Measurements from ENCODE around the gene INSYN1.

INSYN1 gene

GRCh38 chr15:73777741-73778140, 24.6 kb upstream of the INSYN1 start:
- no peak for DNase-seq (ENCODE audit: insufficient read length, low spot score)
- no peak for FAIRE-seq

- DNase-seq (ENCODE audit: insufficient read length, low spot score) (no peak), FAIRE-seq (no peak)
Measured at GRCh38 chr15:73773428-73773827, 20.3 kb upstream of the INSYN1 start.

GRCh38 chr15:73771385-73772045, 18.4 kb upstream of the INSYN1 start:
- no peak for DNase-seq (ENCODE audit: insufficient read length, low spot score)
- no peak for FAIRE-seq

GRCh38 chr15:73770050-73770449, 16.9 kb upstream of the INSYN1 start:
- DNase-seq (ENCODE audit: insufficient read length, low spot score) (no peak), FAIRE-seq (no peak)

- DNase-seq (ENCODE audit: insufficient read length, low spot score) (no peak), FAIRE-seq (no peak)
Measured at GRCh38 chr15:73767806-73768501, 14.8 kb upstream of the INSYN1 start.

- FAIRE-seq (peak; percentile 86), DNase-seq (ENCODE audit: insufficient read length, low spot score) (no peak)
Measured at GRCh38 chr15:73766598-73766997, 13.4 kb upstream of the INSYN1 start.

GRCh38 chr15:73765778-73766177, 12.6 kb upstream of the INSYN1 start:
- DNase-seq (ENCODE audit: insufficient read length, low spot score) (no peak), FAIRE-seq (no peak)

GRCh38 chr15:73763931-73764330, 10.8 kb upstream of the INSYN1 start:
- DNase-seq (ENCODE audit: insufficient read length, low spot score) = no peak
- no peak for FAIRE-seq

GRCh38 chr15:73760330-73761329, 7.5 kb upstream of the INSYN1 start:
- no peak for DNase-seq (ENCODE audit: insufficient read length, low spot score)
- no peak for FAIRE-seq

- no peak for DNase-seq (ENCODE audit: insufficient read length, low spot score)
- no peak for FAIRE-seq
Measured at GRCh38 chr15:73758461-73758860, 5.3 kb upstream of the INSYN1 start.

GRCh38 chr15:73757571-73757970, 4.4 kb upstream of the INSYN1 start:
- DNase-seq (ENCODE audit: insufficient read length, low spot score) (no peak), FAIRE-seq (no peak)

GRCh38 chr15:73756947-73757513, 3.9 kb upstream of the INSYN1 start:
- no peak for DNase-seq (ENCODE audit: insufficient read length, low spot score)
- peak; percentile 13 for FAIRE-seq

GRCh38 chr15:73756390-73756789, 3.2 kb upstream of the INSYN1 start:
- FAIRE-seq = no peak
- no peak for DNase-seq (ENCODE audit: insufficient read length, low spot score)

- FAIRE-seq = no peak
- no peak for DNase-seq (ENCODE audit: insufficient read length, low spot score)
Measured at GRCh38 chr15:73755946-73756345, 2.8 kb upstream of the INSYN1 start.

GRCh38 chr15:73755481-73755880, 2.3 kb upstream of the INSYN1 start:
- DNase-seq (ENCODE audit: insufficient read length, low spot score) (no peak), FAIRE-seq (no peak)

GRCh38 chr15:73754461-73754860, 1.3 kb upstream of the INSYN1 start:
- DNase-seq (ENCODE audit: insufficient read length, low spot score) (no peak), FAIRE-seq (no peak)

- FAIRE-seq (no peak), DNase-seq (ENCODE audit: insufficient read length, low spot score) (no peak)
Measured at GRCh38 chr15:73752806-73753193, 351 bp downstream of the INSYN1 start.

GRCh38 chr15:73751899-73752805, 999 bp downstream of the INSYN1 start:
- DNase-seq (ENCODE audit: insufficient read length, low spot score) = peak; percentile 41
- FAIRE-seq = no peak

- FAIRE-seq (no peak), DNase-seq (ENCODE audit: insufficient read length, low spot score) (no peak)
Measured at GRCh38 chr15:73751511-73751898, 1.6 kb downstream of the INSYN1 start.

GRCh38 chr15:73750951-73751350, 2.2 kb downstream of the INSYN1 start:
- FAIRE-seq = no peak
- DNase-seq (ENCODE audit: insufficient read length, low spot score) = no peak

All from HTR-8/SVneo (cell line).